Mucosa of gallbladder (tissue), 1 donor: ENCODE measurements around the gene EFHC1. TPM values are rescaled to one million over a fixed set of nuclear protein-coding genes. Genes with fewer than 3 reads are reported as not detected.
A peak's percentile ranks its signal among the peaks of the same experiment; 100 is the strongest.

ENCODE experiments used
- DNase-seq: peaks from one replicate; pipeline ENCODE4 v3.0.0-alpha.2; 2020; ENCODE audit warnings: low spot score
- total RNA-seq: library from RNA; stranded (reverse); gene quantifications from one replicate; pipeline ENCODE4 v1.2.1, GENCODE V29; 2021
- donor health status: DM: no; HTN: no; CAD: no.

The EFHC1 gene
- total RNA-seq, 1 donor from 2014 or later: 27.8 TPM

- DNase-seq: no peak
Observed at GRCh38 chr6:52538252-52538900, 118.2 kb downstream of the EFHC1 start.

GRCh38 chr6:52538901-52539354, 118.8 kb downstream of the EFHC1 start:
- DNase-seq: no peak

- DNase-seq: no peak
Observed at GRCh38 chr6:52539607-52540006, 119.5 kb downstream of the EFHC1 start.

GRCh38 chr6:52540286-52540902, 120.3 kb downstream of the EFHC1 start:
- no peak for DNase-seq

GRCh38 chr6:52541135-52541534, 121.0 kb downstream of the EFHC1 start:
- DNase-seq: no peak

- DNase-seq: no peak
Observed at GRCh38 chr6:52543262-52543661, 123.1 kb downstream of the EFHC1 start.

- no peak for DNase-seq
Observed at GRCh38 chr6:52543729-52544601, 123.8 kb downstream of the EFHC1 start.

- DNase-seq: no peak
Observed at GRCh38 chr6:52544602-52545405, 124.7 kb downstream of the EFHC1 start.

- DNase-seq: no peak
Observed at GRCh38 chr6:52545406-52546119, 125.4 kb downstream of the EFHC1 start.

GRCh38 chr6:52546192-52546591, 126.0 kb downstream of the EFHC1 start:
- DNase-seq: no peak

- no peak for DNase-seq
Observed at GRCh38 chr6:52546678-52547077, 126.5 kb downstream of the EFHC1 start.

- peak; percentile 43 for DNase-seq
Observed at GRCh38 chr6:52547647-52548352, 127.7 kb downstream of the EFHC1 start.

GRCh38 chr6:52548353-52548713, 128.2 kb downstream of the EFHC1 start:
- no peak for DNase-seq

GRCh38 chr6:52548999-52549398, 128.9 kb downstream of the EFHC1 start:
- DNase-seq: no peak

GRCh38 chr6:52549428-52549827, 129.3 kb downstream of the EFHC1 start:
- DNase-seq: no peak

GRCh38 chr6:52550014-52550575, 130.0 kb downstream of the EFHC1 start:
- DNase-seq: no peak

- no peak for DNase-seq
Observed at GRCh38 chr6:52550870-52551269, 130.7 kb downstream of the EFHC1 start.

GRCh38 chr6:52551483-52552277, 131.5 kb downstream of the EFHC1 start:
- DNase-seq: peak; percentile 75

GRCh38 chr6:52552278-52552643, 132.1 kb downstream of the EFHC1 start:
- DNase-seq: no peak
